GM21360 (cell line): ENCODE results near the gene PRODH2.
A peak's percentile ranks its signal among the peaks of the same experiment; 100 is the strongest.
"Not testable (repeated sequence)": the region's sequence is repeated elsewhere in the genome, so short reads cannot be mapped to it uniquely, and the experiment has no call there.

ENCODE experiments used
- ATAC-seq: cut with Tn5 transposase; IDR thresholded peaks from one replicate; pipeline ENCODE4 v1.9.1; 2021; ENCODE audit warnings: mild to moderate bottlenecking, moderate library complexity; ENCODE audit not compliant: unreplicated experiment

Gene PRODH2

GRCh38 chr19:35783469-35784434 lies 28.9 kb downstream of the PRODH2 start:
- ATAC-seq = no peak

GRCh38 chr19:35782589-35782988 lies 30.1 kb downstream of the PRODH2 start:
- ATAC-seq = no peak

- no peak for ATAC-seq
Observed at GRCh38 chr19:35781650-35782049, 31.0 kb downstream of the PRODH2 start.

GRCh38 chr19:35780717-35781116 lies 31.9 kb downstream of the PRODH2 start:
- no peak for ATAC-seq

GRCh38 chr19:35780058-35780457 lies 32.6 kb downstream of the PRODH2 start:
- no peak for ATAC-seq

GRCh38 chr19:35779033-35779432 lies 33.6 kb downstream of the PRODH2 start:
- ATAC-seq = no peak

- ATAC-seq = no peak
Observed at GRCh38 chr19:35777961-35778360, 34.7 kb downstream of the PRODH2 start.

GRCh38 chr19:35777086-35777841 lies 35.4 kb downstream of the PRODH2 start:
- ATAC-seq = no peak

- no peak for ATAC-seq
Observed at GRCh38 chr19:35776102-35776788, 36.4 kb downstream of the PRODH2 start.

GRCh38 chr19:35775298-35776101 lies 37.1 kb downstream of the PRODH2 start, which contains the start of gene ARHGAP33:
TSS of gene ARHGAP33 (plus strand) at chr19:35775564. CDS start at chr19:35775659, 95 bp downstream.
- ATAC-seq = peak; percentile 86

GRCh38 chr19:35775046-35775297 lies 37.7 kb downstream of the PRODH2 start:
- no peak for ATAC-seq

GRCh38 chr19:35774274-35775045 lies 38.2 kb downstream of the PRODH2 start:
- ATAC-seq = no peak

GRCh38 chr19:35773020-35773806 lies 39.4 kb downstream of the PRODH2 start:
- no peak for ATAC-seq

GRCh38 chr19:35772362-35772761 lies 40.3 kb downstream of the PRODH2 start:
- not testable (repeated sequence) for ATAC-seq

GRCh38 chr19:35768082-35768421 lies 44.6 kb downstream of the PRODH2 start:
- ATAC-seq = no peak

GRCh38 chr19:35767288-35768081 lies 45.2 kb downstream of the PRODH2 start:
- no peak for ATAC-seq

- no peak for ATAC-seq
Observed at GRCh38 chr19:35766571-35767104, 46.0 kb downstream of the PRODH2 start.
